Gastroesophageal sphincter (tissue), 3 donors: ENCODE results near the gene GPR17.

Experiments used
- CTCF ChIP-seq, 4 experiments: fragments of 200-600 bp in 2 of 4; fragments of 450-650 bp in 2 of 4; sonication (generic) in 1 of 4; IDR thresholded peaks; one replicate each; pipeline ENCODE4 v1.5.1; 2017 to 2019; ENCODE audit warnings: antibody characterized with exemption in 4 of 4, mild to moderate bottlenecking in 2 of 4, moderate library complexity in 2 of 4
- EP300 ChIP-seq: sonication (generic); formaldehyde crosslinking; IDR thresholded peaks from one replicate; pipeline ENCODE4 v1.6.1; 2017; ENCODE audit warnings: antibody characterized with exemption, mild to moderate bottlenecking
- POLR2AphosphoS5 ChIP-seq: sonication (generic); formaldehyde crosslinking; IDR thresholded peaks from one replicate; pipeline ENCODE4 v1.6.1; 2017; ENCODE audit warnings: antibody characterized with exemption

GRCh38 chr2:127621981-127622431, 23.9 kb upstream of the GPR17 start:
- TF ChIP-seq CTCF (IDR thresholded peaks at IDR 0.05) (no peak), POLR2AphosphoS5 (no peak), EP300 (no peak)
